ENCODE data around the gene CALML6.

Gene CALML6, protein sequence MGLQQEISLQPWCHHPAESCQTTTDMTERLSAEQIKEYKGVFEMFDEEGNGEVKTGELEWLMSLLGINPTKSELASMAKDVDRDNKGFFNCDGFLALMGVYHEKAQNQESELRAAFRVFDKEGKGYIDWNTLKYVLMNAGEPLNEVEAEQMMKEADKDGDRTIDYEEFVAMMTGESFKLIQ

DNA sequence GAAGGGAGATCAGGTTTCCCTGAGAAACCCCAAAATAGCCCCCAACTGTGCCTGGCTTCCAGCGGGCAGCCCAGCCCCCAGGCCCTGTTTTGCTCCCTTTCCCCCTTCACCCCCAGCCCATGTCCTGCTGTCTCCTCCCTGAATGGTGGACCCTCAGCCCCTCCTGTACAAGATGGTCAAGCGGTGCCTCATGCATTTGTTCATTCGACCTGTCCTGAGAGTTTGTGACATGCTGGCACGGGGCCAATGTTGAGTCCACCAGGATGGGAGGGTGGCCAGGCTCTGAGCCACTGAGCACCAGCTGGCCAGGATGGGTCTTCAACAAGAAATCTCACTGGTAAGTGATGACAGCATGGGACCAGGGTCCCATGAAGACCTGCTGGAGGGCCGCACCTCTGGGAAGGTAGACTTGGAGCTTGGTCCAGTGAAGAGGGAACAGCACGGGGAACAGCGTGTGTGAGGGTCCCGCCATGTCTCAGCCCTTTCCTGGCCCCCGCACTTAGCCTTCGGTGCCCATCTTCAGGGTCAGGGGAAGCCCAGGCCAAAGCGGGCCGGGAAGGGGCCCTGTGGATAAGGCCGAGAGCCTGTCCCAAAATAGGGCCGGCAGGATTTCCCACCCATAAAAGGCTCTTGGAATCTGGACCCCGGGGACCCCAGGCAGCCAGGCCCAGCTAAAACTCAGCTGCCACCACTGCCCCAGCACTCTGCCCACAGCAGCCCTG lies at the start of gene CALML6:
Gene CALML6, plus strand, starts transcription at position 290 of the 722 bp plus-strand sequence. Its CDS starts 21 bp downstream, at position 311.
- no peaks in the 10 kb centered on the region for H3K9me3 ChIP-seq (ENCODE audit: low read length)
- H4K20me1 ChIP-seq (ENCODE audit: insufficient read depth, low read length) = no peaks in the 10 kb centered on the region
- H3K9me2 ChIP-seq (ENCODE audit: low read depth, low read length) = no peaks in the 10 kb centered on the region
- H3K4me2 ChIP-seq (ENCODE audit: low read length) = no peak within 1 kb of the TSS
- H3K4me3 ChIP-seq (ENCODE audit: low read depth, low read length, poor library complexity, severe bottlenecking) = no peak within 1 kb of the TSS
- TF ChIP-seq, protein P1, sequence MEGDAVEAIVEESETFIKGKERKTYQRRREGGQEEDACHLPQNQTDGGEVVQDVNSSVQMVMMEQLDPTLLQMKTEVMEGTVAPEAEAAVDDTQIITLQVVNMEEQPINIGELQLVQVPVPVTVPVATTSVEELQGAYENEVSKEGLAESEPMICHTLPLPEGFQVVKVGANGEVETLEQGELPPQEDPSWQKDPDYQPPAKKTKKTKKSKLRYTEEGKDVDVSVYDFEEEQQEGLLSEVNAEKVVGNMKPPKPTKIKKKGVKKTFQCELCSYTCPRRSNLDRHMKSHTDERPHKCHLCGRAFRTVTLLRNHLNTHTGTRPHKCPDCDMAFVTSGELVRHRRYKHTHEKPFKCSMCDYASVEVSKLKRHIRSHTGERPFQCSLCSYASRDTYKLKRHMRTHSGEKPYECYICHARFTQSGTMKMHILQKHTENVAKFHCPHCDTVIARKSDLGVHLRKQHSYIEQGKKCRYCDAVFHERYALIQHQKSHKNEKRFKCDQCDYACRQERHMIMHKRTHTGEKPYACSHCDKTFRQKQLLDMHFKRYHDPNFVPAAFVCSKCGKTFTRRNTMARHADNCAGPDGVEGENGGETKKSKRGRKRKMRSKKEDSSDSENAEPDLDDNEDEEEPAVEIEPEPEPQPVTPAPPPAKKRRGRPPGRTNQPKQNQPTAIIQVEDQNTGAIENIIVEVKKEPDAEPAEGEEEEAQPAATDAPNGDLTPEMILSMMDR (IDR thresholded peaks at IDR 0.05; ENCODE audit: low read length) = no peak
- TF ChIP-seq EZH2 (IDR thresholded peaks at IDR 0.05; ENCODE audit: borderline replicate concordance, low read length) = no peak
- no peaks in the 10 kb centered on the region for H3F3A ChIP-seq (ENCODE audit: insufficient read depth, low read length)
- peaks cover 2% of the 10 kb centered on the region; the same call in 1 of the 2 replicates for H3K27me3 ChIP-seq (ENCODE audit: insufficient read depth, low read length)
- H3K9ac ChIP-seq (ENCODE audit: low read length) = no peak within 1 kb of the TSS
- no peaks in the 10 kb centered on the region for H3K79me2 ChIP-seq (ENCODE audit: insufficient read depth, low read length)
- H3K27ac ChIP-seq (ENCODE audit: low read depth, low read length, poor library complexity, severe bottlenecking) = no peak within 1 kb of the TSS
- peaks cover 9% of the 10 kb centered on the region for H3K4me1 ChIP-seq (ENCODE audit: insufficient read depth, low read length, severe bottlenecking)
- H3K36me3 ChIP-seq (ENCODE audit: insufficient read depth, low read length) = no peaks in the 10 kb centered on the region
- no peak within 1 kb of the TSS for H2AFZ ChIP-seq (ENCODE audit: low read length)

- H3K9ac ChIP-seq (ENCODE audit: low read length) = no peak overlapping the region
- TF ChIP-seq, protein P1 (IDR thresholded peaks at IDR 0.05; ENCODE audit: low read length) = no peak
- TF ChIP-seq EZH2 (IDR thresholded peaks at IDR 0.05; ENCODE audit: borderline replicate concordance, low read length) = no peak
- no peak overlapping the region for H3K27ac ChIP-seq (ENCODE audit: low read depth, low read length, poor library complexity, severe bottlenecking)
- H3K4me3 ChIP-seq (ENCODE audit: low read depth, low read length, poor library complexity, severe bottlenecking) = no peak overlapping the region
- H3K79me2 ChIP-seq (ENCODE audit: insufficient read depth, low read length) = peaks cover 98% of the 10 kb centered on the region
- H3K4me2 ChIP-seq (ENCODE audit: low read length) = no peak overlapping the region
- H4K20me1 ChIP-seq (ENCODE audit: insufficient read depth, low read length) = peaks cover 2% of the 10 kb centered on the region; the same call in 1 of the 2 replicates
- no peaks in the 10 kb centered on the region for H3K9me3 ChIP-seq (ENCODE audit: low read length)
- 0 out of 2 replicates have a peak, but pooled peaks cover 6% of the 10 kb centered on the region for H3F3A ChIP-seq (ENCODE audit: insufficient read depth, low read length)
- peaks cover 54% of the 10 kb centered on the region for H3K36me3 ChIP-seq (ENCODE audit: insufficient read depth, low read length)
- no peak overlapping the region for H2AFZ ChIP-seq (ENCODE audit: low read length)
- H3K27me3 ChIP-seq (ENCODE audit: insufficient read depth, low read length) = no peaks in the 10 kb centered on the region
- H3K9me2 ChIP-seq (ENCODE audit: low read depth, low read length) = no peaks in the 10 kb centered on the region
- peaks cover 71% of the 10 kb centered on the region for H3K4me1 ChIP-seq (ENCODE audit: insufficient read depth, low read length, severe bottlenecking)
Measured at GRCh38 chr1:1867164-1867563, 47.9 kb upstream of the CALML6 start.

GRCh38 chr1:1869469-1869868 lies 45.6 kb upstream of the CALML6 start:
- Histone ChIP-seq H3K79me2 (ENCODE audit: insufficient read depth, low read length) (peaks cover 98% of the 10 kb centered on the region), H4K20me1 (ENCODE audit: insufficient read depth, low read length) (peaks cover 3% of the 10 kb centered on the region; the same call in 1 of the 2 replicates), H3K4me2 (ENCODE audit: low read length) (no peak overlapping the region; the same call in 1 of the 2 replicates), H3K9ac (ENCODE audit: low read length) (no peak overlapping the region), H2AFZ (ENCODE audit: low read length) (no peak overlapping the region), H3K9me2 (ENCODE audit: low read depth, low read length) (no peaks in the 10 kb centered on the region), H3K27ac (ENCODE audit: low read depth, low read length, poor library complexity, severe bottlenecking) (peak overlapping the region; percentile 66), H3K27me3 (ENCODE audit: insufficient read depth, low read length) (no peaks in the 10 kb centered on the region), H3K4me1 (ENCODE audit: insufficient read depth, low read length, severe bottlenecking) (peaks cover 54% of the 10 kb centered on the region), H3K4me3 (ENCODE audit: low read depth, low read length, poor library complexity, severe bottlenecking) (no peak overlapping the region), H3K36me3 (ENCODE audit: insufficient read depth, low read length) (peaks cover 65% of the 10 kb centered on the region), H3F3A (ENCODE audit: insufficient read depth, low read length) (0 out of 2 replicates have a peak, but pooled peaks cover 6% of the 10 kb centered on the region), H3K9me3 (ENCODE audit: low read length) (no peaks in the 10 kb centered on the region)
- TF ChIP-seq, protein P1 (IDR thresholded peaks at IDR 0.05; ENCODE audit: low read length) = no peak
- no peak for TF ChIP-seq EZH2 (IDR thresholded peaks at IDR 0.05; ENCODE audit: borderline replicate concordance, low read length)

All from OCI-LY1 (cell line).